Stimulated activated CD8-positive, alpha-beta memory T cell treated with anti-CD3 and anti-CD28 coated beads, Interleukin-7, amount 100 ng/mL, for 4 hours (primary cell): ENCODE results near the gene SMIM35.

ENCODE experiments used
- DNase-seq, 2 donors: peaks; one replicate each; pipeline ENCODE4 v3.0.0-alpha.2; 2020; ENCODE audit warnings: low read depth in 2 of 2

SMIM35 gene

GRCh38 chr11:118058311-118059245 lies 28.2 kb downstream of the SMIM35 start:
- no peak for DNase-seq

- no peak for DNase-seq
Observed at GRCh38 chr11:118057251-118058145, 29.3 kb downstream of the SMIM35 start.

- DNase-seq: no peak
Observed at GRCh38 chr11:118056806-118057205, 30.0 kb downstream of the SMIM35 start.

GRCh38 chr11:118055966-118056365 lies 30.8 kb downstream of the SMIM35 start:
- no peak for DNase-seq

GRCh38 chr11:118054712-118055640 lies 31.8 kb downstream of the SMIM35 start:
- no peak for DNase-seq

GRCh38 chr11:118052581-118053206 lies 34.1 kb downstream of the SMIM35 start:
- DNase-seq: no peak

- DNase-seq: peak; percentile 44 to 50
Observed at GRCh38 chr11:118051611-118052461, 34.9 kb downstream of the SMIM35 start.

- no peak for DNase-seq
Observed at GRCh38 chr11:118051136-118051610, 35.6 kb downstream of the SMIM35 start.

GRCh38 chr11:118050208-118050891 lies 36.4 kb downstream of the SMIM35 start:
- no peak for DNase-seq

GRCh38 chr11:118049771-118050170 lies 37.0 kb downstream of the SMIM35 start:
- no peak for DNase-seq

- DNase-seq: no peak
Observed at GRCh38 chr11:118048472-118049370, 38.0 kb downstream of the SMIM35 start.

- no peak for DNase-seq
Observed at GRCh38 chr11:118047749-118048148, 39.0 kb downstream of the SMIM35 start.

- no peak for DNase-seq
Observed at GRCh38 chr11:118046964-118047700, 39.6 kb downstream of the SMIM35 start.

- DNase-seq: peak in 1 of 2 donors; percentile 42
Observed at GRCh38 chr11:118046051-118046963, 40.5 kb downstream of the SMIM35 start.

- no peak for DNase-seq
Observed at GRCh38 chr11:118045191-118045590, 41.6 kb downstream of the SMIM35 start.

GRCh38 chr11:118042796-118043195 lies 44.0 kb downstream of the SMIM35 start:
- no peak for DNase-seq
